GM12878 (cell line): ENCODE measurements around the gene SIRT7. TPM values are rescaled to one million over a fixed set of nuclear protein-coding genes. Genes with fewer than 3 reads are reported as not detected.

Source experiments
- ATAC-seq: fragments of 200-7000 bp; cut with Tn5 transposase; 3 replicates; pipeline ENCODE4 v1.9.1; 2020; ENCODE audit warnings: mild to moderate bottlenecking, moderate library complexity
- BruUV-seq: library from RNA; stranded (reverse); fragments of 400-500 nt; replicated peaks from 2 replicates; lab custom pipeline; 2021; lab: Mats Ljungman, UMichigan
- CTCF ChIA-PET: fragments of 300-600 bp; sonication (Branson Sonifier 250); formaldehyde crosslinking; extraction: SDS; loops from one replicate; lab custom pipeline; 2021; ENCODE audit warnings: inconsistent platforms; lab: Yijun Ruan, JAX
- POLR2A ChIA-PET: fragments of 350-600 bp; formaldehyde crosslinking; extraction: SDS; loops from one replicate; lab custom pipeline; 2021; ENCODE audit warnings: inconsistent platforms; lab: Charles Lee
- RAD21 ChIA-PET: fragments of 300-600 bp; sonication (Branson Sonifier 250); formaldehyde crosslinking; loops from one replicate; lab custom pipeline; 2023; ENCODE audit warnings: antibody characterized with exemption; ENCODE audit not compliant: unreplicated experiment; lab: Charles Lee
- SMC1A ChIA-PET: fragments of 300-600 bp; sonication (Branson Sonifier 250); formaldehyde crosslinking; loops from one replicate; lab custom pipeline; 2023; ENCODE audit not compliant: unreplicated experiment, uncharacterized antibody; lab: Charles Lee
- DNase-seq: peaks from one replicate; pipeline ENCODE4 v3.0.0-alpha.2; 2011; ENCODE audit warnings: low read depth, low spot score
- FAIRE-seq: peaks from 3 replicates; lab custom pipeline; 2011; peaks lifted over from hg19 to GRCh38; lab: Jason Lieb, UNC
- H2AFZ ChIP-seq: 2 replicates; pipeline ENCODE4 v1.6.0; 2011; ENCODE audit warnings: low read depth, low read length, control low read depth; ENCODE audit not compliant: control insufficient read depth
- H3K27ac ChIP-seq: 2 replicates; pipeline ENCODE4 v1.5.1; 2011; ENCODE audit warnings: control low read depth; ENCODE audit not compliant: control insufficient read depth, insufficient read depth
- H3K27me3 ChIP-seq, 2 experiments: replicated peaks in 1 of 2; 2 replicates each; pipeline versions ENCODE4 v1.6.0 to v1.6.1; 2011; ENCODE audit warnings: low read length in 1 of 2; ENCODE audit not compliant: control insufficient read depth in 2 of 2, insufficient read depth in 2 of 2
- H3K36me3 ChIP-seq, 2 experiments: 2 replicates each; pipeline ENCODE4 v1.5.1; 2011; ENCODE audit warnings: low read length in 1 of 2; ENCODE audit not compliant: control insufficient read depth in 2 of 2, insufficient read depth in 2 of 2
- H3K4me1 ChIP-seq: 2 replicates; pipeline ENCODE4 v1.6.1; 2011; ENCODE audit warnings: mild to moderate bottlenecking, low read length, moderate library complexity, mixed read lengths; ENCODE audit not compliant: control insufficient read depth, insufficient read depth
- H3K4me2 ChIP-seq: 2 replicates; pipeline ENCODE4 v1.6.0; 2011; ENCODE audit warnings: control low read depth; ENCODE audit not compliant: control insufficient read depth, insufficient read depth
- H3K4me3 ChIP-seq: fragments of 200-600 bp; sonication (generic); 2 replicates; pipeline ENCODE4 v1.5.1; 2016
- H3K79me2 ChIP-seq: 2 replicates; pipeline ENCODE4 v1.6.0; 2011; ENCODE audit warnings: low read length; ENCODE audit not compliant: control insufficient read depth, insufficient read depth
- H3K9ac ChIP-seq: 2 replicates; pipeline ENCODE4 v1.8.0; 2011; ENCODE audit warnings: low read length, control low read depth, mixed read lengths; ENCODE audit not compliant: control insufficient read depth, insufficient read depth
- H3K9me3 ChIP-seq: replicated peaks from 3 replicates; pipeline ENCODE4 v1.5.1; 2011; ENCODE audit warnings: mild to moderate bottlenecking, low read length; ENCODE audit not compliant: control insufficient read depth, insufficient read depth
- H4K20me1 ChIP-seq: 2 replicates; pipeline ENCODE4 v1.6.0; 2011; ENCODE audit not compliant: control insufficient read depth, insufficient read depth
- CBX5 ChIP-seq: sonication (generic); IDR thresholded peaks from 2 replicates; pipeline ENCODE4 v1.6.1; 2016; ENCODE audit warnings: low read depth, moderate library complexity, mild to moderate bottlenecking, inconsistent platforms
- CEBPZ ChIP-seq: fragments of 150-350 bp; IDR thresholded peaks from 2 replicates; pipeline ENCODE4 v1.6.1; 2016; ENCODE audit warnings: low read depth, low read length
- MXI1 ChIP-seq: fragments of 150-350 bp; IDR thresholded peaks from 2 replicates; pipeline ENCODE4 v1.6.1; 2011; ENCODE audit warnings: low read depth, mild to moderate bottlenecking, inconsistent platforms, low read length, improper control_type of control experiment
- RUNX3 ChIP-seq: IDR thresholded peaks from 2 replicates; pipeline ENCODE4 v1.6.1; 2012; ENCODE audit warnings: low read length, inconsistent platforms
- SIN3A ChIP-seq: IDR thresholded peaks from 2 replicates; pipeline ENCODE4 v1.6.1; 2012; ENCODE audit warnings: low read depth, low read length, improper control_type of control experiment
- SUPT20H ChIP-seq: IDR thresholded peaks from 2 replicates; pipeline ENCODE4 v1.6.1; 2011; ENCODE audit warnings: low read depth, mild to moderate bottlenecking, low read length, moderate library complexity, borderline replicate concordance; ENCODE audit not compliant: control insufficient read depth
- USF2 ChIP-seq: IDR thresholded peaks from 2 replicates; pipeline ENCODE4 v1.6.1; 2011; ENCODE audit warnings: low read depth, low read length, improper control_type of control experiment, borderline replicate concordance
- WGBS: methylation state at CpG from one replicate; pipeline ENCODE4 v1.1.6; 2016; ENCODE audit warnings: low lambda C conversion rate; ENCODE audit not compliant: insufficient replicate concordance, insufficient coverage; ENCODE audit errors: missing lambda C conversion rate; 5-methylcytosine and 5-hydroxymethylcytosine counted together
- in situ Hi-C: fragments of 300-500 bp; cut with MboI; formaldehyde crosslinking; loops from 9 replicates; pipeline ENCODE4 v1.14.3; 2018; ENCODE audit warnings: mixed read lengths
- intact Hi-C: fragments of 100-400 bp; cut with micrococcal nuclease; formaldehyde crosslinking; loops from one replicate; pipeline ENCODE4 v1.14.2; 2022; ENCODE audit not compliant: unreplicated experiment
- polyA plus RNA-seq, 11 experiments: library from polyadenylated mRNA; depleted of rRNA in 4 of 11; unstranded in 6 of 11; stranded (reverse) in 5 of 11; fragments of >200 nt; fragmentation: Nextera tagmentation in 4 of 11; fragmentation: Illumina TruSeq in 1 of 11; extraction: Ambion mirVana in 4 of 11; extraction: Trizol in 1 of 11; gene quantifications; 1 replicate in 1 of 11; 2 replicates in 10 of 11; pipeline versions ENCODE4 v1.2.1 to v1.2.3, GENCODE V29; 2011 to 2016; ENCODE audit warnings: inconsistent platforms in 2 of 11, missing spikeins in 2 of 11, low read depth in 1 of 11
- total RNA-seq, 4 experiments: library from RNA; depleted of rRNA in 3 of 4; stranded (reverse); fragments of >200 nt in 3 of 4; fragmentation: Illumina TruSeq in 1 of 4; extraction: Trizol in 1 of 4; gene quantifications; 2 replicates each; pipeline versions ENCODE4 v1.2.1 to v1.2.3, GENCODE V29; 2013 to 2021
- TF ChIP-seq, protein P1 (sequence below): fragments of 450-650 bp; IDR thresholded peaks from 2 replicates; pipeline ENCODE4 v1.6.1; 2017; ENCODE audit warnings: mild to moderate bottlenecking
- TF ChIP-seq, protein P2 (sequence below): fragments of 450-650 bp; IDR thresholded peaks from 2 replicates; pipeline ENCODE4 v1.6.1; 2017; ENCODE audit warnings: antibody characterized with exemption, mild to moderate bottlenecking, moderate library complexity
- TF ChIP-seq, protein P3 (sequence below), 3 experiments: IDR thresholded peaks in 2 of 3; conservative IDR thresholded peaks in 1 of 3; 2 replicates each; pipeline ENCODE4 v1.5.1; 2011; ENCODE audit warnings: low read depth in 3 of 3, low read length in 3 of 3, mild to moderate bottlenecking in 3 of 3, control low read depth in 2 of 3, moderate library complexity in 2 of 3, inconsistent platforms in 1 of 3, mixed read lengths in 1 of 3; ENCODE audit not compliant: control insufficient read depth in 2 of 3, insufficient read depth in 1 of 3; ENCODE audit errors: extremely low read depth in 1 of 3

SIRT7 gene
- total and polyA plus RNA-seq, 10 of the 15 experiments (the other 5 are each of a cell fraction or from before 2014, with no cell fraction given), result 1.2 to 56.2 (median 22.7) TPM

DNA sequence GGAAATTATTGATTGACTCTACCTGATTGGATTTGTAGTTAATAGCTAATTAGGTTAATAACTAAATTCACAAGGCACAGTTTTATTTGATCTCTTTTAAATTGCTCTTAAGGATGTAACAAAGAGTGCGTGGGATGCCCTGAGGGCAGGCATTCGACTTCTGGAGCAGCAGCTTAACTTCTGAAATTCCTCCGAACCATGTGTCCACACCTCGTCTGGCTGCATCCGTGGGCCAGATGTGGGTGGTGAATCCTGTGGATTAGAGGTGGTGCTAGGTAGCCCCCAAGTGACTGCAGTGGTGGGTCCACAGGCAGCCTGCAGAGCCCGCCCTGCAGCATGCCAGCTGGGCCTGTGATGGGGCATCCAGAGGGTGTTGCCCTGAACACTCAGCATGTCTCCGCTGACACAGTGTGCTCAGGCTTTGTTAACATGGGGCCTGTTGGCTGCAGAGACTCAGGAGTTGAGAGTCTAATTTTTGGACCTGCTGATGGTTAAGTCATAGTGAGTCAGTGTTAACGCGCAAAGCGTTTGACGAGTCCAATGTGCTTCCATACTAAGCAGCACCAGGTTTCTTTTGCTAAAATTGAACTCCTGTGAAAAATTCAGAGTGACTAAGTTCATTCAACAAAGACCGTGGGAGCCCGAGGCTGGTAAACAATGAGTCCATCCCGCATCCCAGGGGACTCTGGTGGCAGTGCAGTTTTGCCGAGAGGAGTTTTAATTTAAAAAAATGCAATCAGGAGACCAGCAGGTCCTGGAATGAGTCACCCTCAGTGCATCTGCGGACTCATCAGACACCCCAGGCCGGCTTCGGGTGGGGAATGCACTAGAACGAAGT is 19.7 kb downstream of the SIRT7 start:
- H3K27me3 ChIP-seq, result no peaks in the 10 kb centered on the region; a peak in 1 of 4 replicates
- H3K36me3 ChIP-seq, result peaks cover 3 to 14% of the 10 kb centered on the region in 2 experiments; a peak in 3 of 4 replicates
- no peak overlapping the region for H3K9ac ChIP-seq
- H3K4me3 ChIP-seq, result no peak overlapping the region
- FAIRE-seq (no peak), ATAC-seq (no peak), DNase-seq (no peak)
- no peak overlapping the region for H3K27ac ChIP-seq
- BruUV-seq, result TSS peak; percentile 10
- WGBS, result 94% methylated on average over 19 of the region's 19 CpGs
- RAD21 ChIA-PET, result no interaction called here
- POLR2A ChIA-PET, result no interaction called here
- no peak overlapping the region for H3K4me2 ChIP-seq
- intact Hi-C loops (no loop called here), in situ Hi-C loops (no loop called here)
- SMC1A ChIA-PET, result no interaction called here
- H4K20me1 ChIP-seq, result no peaks in the 10 kb centered on the region
- H2AFZ ChIP-seq, result no peak overlapping the region
- no peaks in the 10 kb centered on the region for H3K9me3 ChIP-seq
- CTCF ChIA-PET, result no interaction called here
- peaks cover 11% of the 10 kb centered on the region for H3K4me1 ChIP-seq
- peaks cover 7% of the 10 kb centered on the region for H3K79me2 ChIP-seq
- no peak for TF ChIP-seq CEBPZ
- TF ChIP-seq, protein P1, sequence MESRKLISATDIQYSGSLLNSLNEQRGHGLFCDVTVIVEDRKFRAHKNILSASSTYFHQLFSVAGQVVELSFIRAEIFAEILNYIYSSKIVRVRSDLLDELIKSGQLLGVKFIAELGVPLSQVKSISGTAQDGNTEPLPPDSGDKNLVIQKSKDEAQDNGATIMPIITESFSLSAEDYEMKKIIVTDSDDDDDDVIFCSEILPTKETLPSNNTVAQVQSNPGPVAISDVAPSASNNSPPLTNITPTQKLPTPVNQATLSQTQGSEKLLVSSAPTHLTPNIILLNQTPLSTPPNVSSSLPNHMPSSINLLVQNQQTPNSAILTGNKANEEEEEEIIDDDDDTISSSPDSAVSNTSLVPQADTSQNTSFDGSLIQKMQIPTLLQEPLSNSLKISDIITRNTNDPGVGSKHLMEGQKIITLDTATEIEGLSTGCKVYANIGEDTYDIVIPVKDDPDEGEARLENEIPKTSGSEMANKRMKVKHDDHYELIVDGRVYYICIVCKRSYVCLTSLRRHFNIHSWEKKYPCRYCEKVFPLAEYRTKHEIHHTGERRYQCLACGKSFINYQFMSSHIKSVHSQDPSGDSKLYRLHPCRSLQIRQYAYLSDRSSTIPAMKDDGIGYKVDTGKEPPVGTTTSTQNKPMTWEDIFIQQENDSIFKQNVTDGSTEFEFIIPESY, result no peak
- TF ChIP-seq CBX5, result no peak
- TF ChIP-seq USF2, result no peak
- no peak for TF ChIP-seq RUNX3
- TF ChIP-seq, protein P2, sequence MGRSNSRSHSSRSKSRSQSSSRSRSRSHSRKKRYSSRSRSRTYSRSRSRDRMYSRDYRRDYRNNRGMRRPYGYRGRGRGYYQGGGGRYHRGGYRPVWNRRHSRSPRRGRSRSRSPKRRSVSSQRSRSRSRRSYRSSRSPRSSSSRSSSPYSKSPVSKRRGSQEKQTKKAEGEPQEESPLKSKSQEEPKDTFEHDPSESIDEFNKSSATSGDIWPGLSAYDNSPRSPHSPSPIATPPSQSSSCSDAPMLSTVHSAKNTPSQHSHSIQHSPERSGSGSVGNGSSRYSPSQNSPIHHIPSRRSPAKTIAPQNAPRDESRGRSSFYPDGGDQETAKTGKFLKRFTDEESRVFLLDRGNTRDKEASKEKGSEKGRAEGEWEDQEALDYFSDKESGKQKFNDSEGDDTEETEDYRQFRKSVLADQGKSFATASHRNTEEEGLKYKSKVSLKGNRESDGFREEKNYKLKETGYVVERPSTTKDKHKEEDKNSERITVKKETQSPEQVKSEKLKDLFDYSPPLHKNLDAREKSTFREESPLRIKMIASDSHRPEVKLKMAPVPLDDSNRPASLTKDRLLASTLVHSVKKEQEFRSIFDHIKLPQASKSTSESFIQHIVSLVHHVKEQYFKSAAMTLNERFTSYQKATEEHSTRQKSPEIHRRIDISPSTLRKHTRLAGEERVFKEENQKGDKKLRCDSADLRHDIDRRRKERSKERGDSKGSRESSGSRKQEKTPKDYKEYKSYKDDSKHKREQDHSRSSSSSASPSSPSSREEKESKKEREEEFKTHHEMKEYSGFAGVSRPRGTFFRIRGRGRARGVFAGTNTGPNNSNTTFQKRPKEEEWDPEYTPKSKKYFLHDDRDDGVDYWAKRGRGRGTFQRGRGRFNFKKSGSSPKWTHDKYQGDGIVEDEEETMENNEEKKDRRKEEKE, result no peak
- TF ChIP-seq, protein P3, sequence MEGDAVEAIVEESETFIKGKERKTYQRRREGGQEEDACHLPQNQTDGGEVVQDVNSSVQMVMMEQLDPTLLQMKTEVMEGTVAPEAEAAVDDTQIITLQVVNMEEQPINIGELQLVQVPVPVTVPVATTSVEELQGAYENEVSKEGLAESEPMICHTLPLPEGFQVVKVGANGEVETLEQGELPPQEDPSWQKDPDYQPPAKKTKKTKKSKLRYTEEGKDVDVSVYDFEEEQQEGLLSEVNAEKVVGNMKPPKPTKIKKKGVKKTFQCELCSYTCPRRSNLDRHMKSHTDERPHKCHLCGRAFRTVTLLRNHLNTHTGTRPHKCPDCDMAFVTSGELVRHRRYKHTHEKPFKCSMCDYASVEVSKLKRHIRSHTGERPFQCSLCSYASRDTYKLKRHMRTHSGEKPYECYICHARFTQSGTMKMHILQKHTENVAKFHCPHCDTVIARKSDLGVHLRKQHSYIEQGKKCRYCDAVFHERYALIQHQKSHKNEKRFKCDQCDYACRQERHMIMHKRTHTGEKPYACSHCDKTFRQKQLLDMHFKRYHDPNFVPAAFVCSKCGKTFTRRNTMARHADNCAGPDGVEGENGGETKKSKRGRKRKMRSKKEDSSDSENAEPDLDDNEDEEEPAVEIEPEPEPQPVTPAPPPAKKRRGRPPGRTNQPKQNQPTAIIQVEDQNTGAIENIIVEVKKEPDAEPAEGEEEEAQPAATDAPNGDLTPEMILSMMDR (IDR thresholded peaks at IDR 0.05 in 2 of 3, conservative IDR thresholded peaks at IDR 0.05 in 1 of 3; ENCODE audit: control insufficient read depth in 2 of 3, extremely low read depth in 1 of 3, insufficient read depth in 1 of 3, low read depth in 3 of 3, low read length in 3 of 3), result no peak
- TF ChIP-seq SUPT20H, result no peak
- TF ChIP-seq SIN3A, result no peak
- TF ChIP-seq MXI1, result no peak
